ENCODE data around the gene MAGEF1.

Gene MAGEF1

DNA sequence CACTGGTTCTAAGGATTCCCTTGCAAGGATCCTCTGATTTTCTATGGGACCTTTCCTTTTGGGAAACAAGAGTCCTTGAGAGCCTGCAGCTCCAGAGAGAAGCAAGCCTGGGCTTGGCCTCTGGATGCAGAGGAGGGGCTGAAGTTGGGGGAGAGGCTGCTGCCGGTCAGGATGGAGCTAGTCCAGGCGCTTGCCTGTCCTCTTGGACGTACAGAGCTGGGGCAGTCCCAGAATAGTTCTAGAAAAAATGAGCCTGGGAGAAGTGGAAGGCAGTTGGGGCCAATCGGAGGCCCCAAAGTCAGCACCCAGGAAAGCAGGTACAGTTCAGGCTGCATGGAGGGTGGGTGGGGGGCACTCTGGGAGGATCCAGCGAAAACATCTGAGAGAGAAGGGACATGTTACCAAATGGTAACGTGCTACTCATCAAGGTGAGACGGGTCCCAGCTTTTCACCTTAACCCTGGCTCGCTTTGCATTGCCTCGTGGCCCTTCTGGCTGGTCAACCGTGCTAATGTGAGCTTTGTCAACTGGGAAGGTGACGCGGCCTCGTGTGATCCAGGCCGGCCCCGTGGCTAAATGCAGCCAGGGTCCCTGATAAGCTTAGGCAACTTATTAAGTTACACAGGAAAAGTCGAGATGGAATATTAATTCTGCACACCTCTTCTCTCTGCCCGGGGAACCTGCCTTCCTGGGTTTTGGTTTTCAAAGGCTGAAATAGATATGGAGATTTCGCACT is 38.7 kb upstream of the MAGEF1 start:
- H3K9ac ChIP-seq (ENCODE audit: low read depth, low read length) = no peak overlapping the region
- H3K27ac ChIP-seq (ENCODE audit: low read length) = no peak overlapping the region
- H3K36me3 ChIP-seq (ENCODE audit: insufficient read depth, low read depth, low read length) = no peaks in the 10 kb centered on the region

DNA sequence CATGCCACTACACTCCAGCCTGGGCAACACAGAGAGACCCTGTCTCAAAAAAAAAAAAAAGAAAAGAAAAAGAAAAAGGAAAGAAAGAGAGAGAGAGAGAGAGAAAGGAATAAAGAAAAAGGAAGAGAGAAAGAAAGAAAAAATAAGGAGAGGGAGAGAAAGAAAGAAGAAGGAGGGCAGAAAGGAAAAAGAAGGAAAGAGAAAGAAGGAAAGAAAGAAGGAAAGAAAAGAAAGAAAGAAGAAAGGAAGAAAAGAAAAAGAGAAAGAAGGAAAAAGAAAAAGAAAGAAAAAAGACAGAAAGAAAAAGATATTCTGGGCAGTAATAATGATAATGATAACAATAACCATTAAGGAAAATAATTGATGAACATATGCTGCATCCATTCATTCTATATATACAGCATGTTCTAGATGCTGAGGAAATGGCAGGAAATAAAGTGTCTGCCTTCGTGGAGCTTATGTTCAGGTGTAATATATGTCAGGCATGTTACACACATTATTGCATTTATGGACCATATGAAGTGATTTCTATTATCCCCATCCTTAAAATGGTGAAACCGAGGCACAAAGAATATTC is 37.4 kb upstream of the MAGEF1 start:
- Histone ChIP-seq H3K4me3 (ENCODE audit: low read length) (no peak overlapping the region), H3K27ac (ENCODE audit: low read length) (no peak overlapping the region), H3K9ac (ENCODE audit: low read depth, low read length) (no peak overlapping the region), H3K4me1 (ENCODE audit: insufficient read depth, low read length) (peaks cover 7% of the 10 kb centered on the region; the same call in 1 of the 2 replicates), H3K27me3 (ENCODE audit: insufficient read depth, low read length) (no peaks in the 10 kb centered on the region), H3K36me3 (ENCODE audit: insufficient read depth, low read depth, low read length) (no peaks in the 10 kb centered on the region), H3K9me3 (ENCODE audit: insufficient read depth, low read depth, low read length) (no peaks in the 10 kb centered on the region)

More for the DNA sequence above, 38.7 kb upstream of the MAGEF1 start:
- Histone ChIP-seq H3K4me1 (ENCODE audit: insufficient read depth, low read length) (peaks cover 8% of the 10 kb centered on the region; the same call in 1 of the 2 replicates), H3K4me3 (ENCODE audit: low read length) (no peak overlapping the region), H3K27me3 (ENCODE audit: insufficient read depth, low read length) (no peaks in the 10 kb centered on the region), H3K9me3 (ENCODE audit: insufficient read depth, low read depth, low read length) (no peaks in the 10 kb centered on the region)

DNA sequence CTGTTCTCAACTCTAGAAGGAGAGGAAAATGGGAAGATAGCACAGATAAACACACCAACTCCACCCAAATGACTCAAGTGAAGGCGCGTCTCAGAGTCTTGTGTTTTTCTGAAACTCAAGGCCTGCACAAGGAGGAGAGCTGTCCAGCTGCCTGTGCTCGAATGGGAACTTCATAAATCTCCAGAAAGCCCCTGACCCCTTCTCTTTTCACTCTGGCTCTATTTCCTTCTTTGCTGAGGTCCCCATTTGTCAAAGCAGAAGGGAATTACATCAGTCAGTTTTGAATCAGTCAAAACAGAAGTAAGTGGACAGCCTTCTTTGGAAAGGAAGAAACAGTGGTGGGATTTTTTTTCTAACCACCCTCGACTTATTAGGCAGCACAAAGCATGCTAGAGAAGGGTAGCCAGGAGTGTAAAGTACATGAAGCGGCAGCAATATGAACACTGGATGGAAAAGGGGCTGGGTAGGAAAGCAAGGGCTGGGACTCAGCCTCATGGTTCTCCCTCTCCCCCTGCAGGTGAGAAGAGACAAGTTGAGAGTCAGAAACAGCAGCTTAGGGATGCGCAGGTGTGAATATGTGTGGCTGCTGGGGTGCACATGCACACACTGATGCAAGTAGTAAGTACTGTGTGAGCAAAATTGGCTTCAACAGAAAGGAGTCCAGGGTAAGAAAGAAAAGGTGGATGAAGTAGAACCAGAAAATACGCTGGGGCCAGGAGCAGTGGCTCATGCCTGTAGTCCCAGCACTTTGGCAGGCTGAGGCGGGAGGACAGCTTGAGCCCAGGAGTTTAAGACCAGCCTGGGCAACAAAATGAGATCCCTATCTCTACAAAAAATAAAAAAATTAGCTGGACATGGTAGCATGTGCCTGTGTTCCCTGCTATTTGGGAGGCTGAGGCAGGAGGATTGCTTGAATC is 36.6 kb upstream of the MAGEF1 start:
- Histone ChIP-seq H3K9me3 (ENCODE audit: insufficient read depth, low read depth, low read length) (no peaks in the 10 kb centered on the region), H3K9ac (ENCODE audit: low read depth, low read length) (no peak overlapping the region), H3K4me1 (ENCODE audit: insufficient read depth, low read length) (peaks cover 7% of the 10 kb centered on the region; the same call in 1 of the 2 replicates), H3K36me3 (ENCODE audit: insufficient read depth, low read depth, low read length) (no peaks in the 10 kb centered on the region), H3K4me3 (ENCODE audit: low read length) (no peak overlapping the region), H3K27me3 (ENCODE audit: insufficient read depth, low read length) (no peaks in the 10 kb centered on the region), H3K27ac (ENCODE audit: low read length) (no peak overlapping the region)

DNA sequence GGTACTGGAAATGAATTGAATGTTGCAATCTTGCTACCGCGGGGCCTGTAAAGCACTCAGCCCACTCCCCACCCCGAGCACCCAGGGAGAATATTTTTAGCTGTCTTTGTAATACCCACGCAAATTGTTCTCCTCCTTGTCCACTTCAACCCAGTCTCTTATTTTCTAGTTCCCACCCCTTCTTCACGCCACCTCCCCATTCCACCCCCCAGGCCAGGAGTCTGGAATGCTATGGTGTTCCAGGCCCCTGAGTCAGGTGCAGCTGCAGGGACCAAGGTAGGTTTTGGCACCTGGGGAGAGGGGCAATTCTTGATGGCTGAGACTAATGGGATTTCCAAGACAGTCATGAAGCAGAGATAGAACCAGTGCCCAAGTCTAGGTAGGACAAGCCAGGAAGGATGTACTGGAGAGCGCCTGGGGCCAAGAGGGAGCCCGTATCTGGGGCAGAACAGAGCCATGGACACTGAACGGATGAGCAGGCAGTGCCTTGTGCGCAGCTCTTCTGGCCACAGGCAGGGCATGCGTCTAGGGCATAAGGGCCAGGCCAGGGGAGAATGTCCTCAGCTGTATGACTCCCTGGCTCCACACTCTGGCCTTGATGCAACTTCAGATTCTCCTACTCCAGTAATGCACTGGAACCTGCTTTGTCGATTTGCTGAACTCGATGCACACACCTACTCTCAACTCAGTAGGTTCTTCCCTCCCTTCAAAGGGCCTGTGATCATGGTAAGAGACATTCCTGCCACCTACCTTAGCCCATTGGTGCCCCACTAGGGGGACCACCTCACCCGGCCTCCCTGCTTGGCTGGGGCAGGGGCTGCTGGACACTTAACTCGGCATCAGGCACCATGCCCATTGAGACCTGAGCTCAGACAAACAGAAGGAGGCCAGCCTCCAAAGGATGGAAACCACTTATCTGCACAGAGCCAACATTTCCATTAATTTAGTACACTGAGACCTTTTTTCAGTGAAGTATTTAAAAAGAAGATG is 34.6 kb upstream of the MAGEF1 start:
- H3K4me1 ChIP-seq (ENCODE audit: insufficient read depth, low read length) = peaks cover 7% of the 10 kb centered on the region; the same call in 1 of the 2 replicates
- no peak overlapping the region for H3K9ac ChIP-seq (ENCODE audit: low read depth, low read length)
- no peaks in the 10 kb centered on the region for H3K27me3 ChIP-seq (ENCODE audit: insufficient read depth, low read length)
- H3K36me3 ChIP-seq (ENCODE audit: insufficient read depth, low read depth, low read length) = no peaks in the 10 kb centered on the region
- no peak overlapping the region for H3K27ac ChIP-seq (ENCODE audit: low read length)
- H3K9me3 ChIP-seq (ENCODE audit: insufficient read depth, low read depth, low read length) = no peaks in the 10 kb centered on the region
- H3K4me3 ChIP-seq (ENCODE audit: low read length) = no peak overlapping the region

DNA sequence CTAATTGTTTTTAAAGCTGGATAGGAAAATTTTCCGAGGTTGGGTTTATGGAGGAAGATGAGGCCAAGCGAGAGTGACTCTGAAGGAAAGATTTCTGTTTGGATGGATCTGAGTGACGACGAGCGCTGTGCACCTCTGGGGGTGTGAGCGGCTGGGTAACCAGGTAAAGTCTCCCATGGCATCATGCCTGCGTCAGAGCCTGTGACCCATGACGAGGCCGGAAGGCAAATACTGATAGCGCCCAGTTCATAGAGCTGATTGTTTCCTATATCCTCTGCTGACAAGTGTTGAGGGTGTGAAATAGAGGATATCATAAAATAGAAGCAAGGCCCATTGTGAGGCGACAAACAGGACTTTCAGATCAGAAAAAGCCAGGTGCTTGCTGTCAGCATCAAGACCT is 33.7 kb upstream of the MAGEF1 start:
- no peaks in the 10 kb centered on the region for H3K9me3 ChIP-seq (ENCODE audit: insufficient read depth, low read depth, low read length)
- H3K36me3 ChIP-seq (ENCODE audit: insufficient read depth, low read depth, low read length) = no peaks in the 10 kb centered on the region
- H3K9ac ChIP-seq (ENCODE audit: low read depth, low read length) = no peak overlapping the region
- H3K4me3 ChIP-seq (ENCODE audit: low read length) = no peak overlapping the region
- H3K27ac ChIP-seq (ENCODE audit: low read length) = no peak overlapping the region
- H3K4me1 ChIP-seq (ENCODE audit: insufficient read depth, low read length) = peaks cover 5% of the 10 kb centered on the region; the same call in 1 of the 2 replicates
- no peaks in the 10 kb centered on the region for H3K27me3 ChIP-seq (ENCODE audit: insufficient read depth, low read length)

DNA sequence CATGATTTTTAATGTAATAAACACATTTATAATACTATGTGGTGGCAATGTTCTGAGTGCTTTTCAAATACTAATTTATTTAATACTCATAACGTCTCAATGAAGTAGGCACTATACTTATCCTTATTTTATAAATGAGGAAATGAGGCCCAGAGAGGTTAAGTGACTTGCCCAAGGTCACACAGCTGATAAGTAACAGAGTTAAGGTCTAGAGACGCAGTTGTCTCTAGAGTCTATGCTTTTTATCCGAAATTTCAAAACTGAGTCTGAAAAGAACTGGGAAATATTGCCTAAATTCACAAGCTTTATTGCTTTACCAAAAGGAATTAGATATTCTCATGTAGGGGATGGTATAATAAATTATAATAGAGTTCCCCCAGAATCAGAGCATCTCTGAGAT is 31.4 kb upstream of the MAGEF1 start:
- H3K27me3 ChIP-seq (ENCODE audit: insufficient read depth, low read length) = no peaks in the 10 kb centered on the region
- H3K36me3 ChIP-seq (ENCODE audit: insufficient read depth, low read depth, low read length) = no peaks in the 10 kb centered on the region
- no peaks in the 10 kb centered on the region for H3K9me3 ChIP-seq (ENCODE audit: insufficient read depth, low read depth, low read length)
- H3K4me1 ChIP-seq (ENCODE audit: insufficient read depth, low read length) = peaks cover 5% of the 10 kb centered on the region
- no peak overlapping the region for H3K9ac ChIP-seq (ENCODE audit: low read depth, low read length)
- H3K4me3 ChIP-seq (ENCODE audit: low read length) = no peak overlapping the region
- no peak overlapping the region for H3K27ac ChIP-seq (ENCODE audit: low read length)

DNA sequence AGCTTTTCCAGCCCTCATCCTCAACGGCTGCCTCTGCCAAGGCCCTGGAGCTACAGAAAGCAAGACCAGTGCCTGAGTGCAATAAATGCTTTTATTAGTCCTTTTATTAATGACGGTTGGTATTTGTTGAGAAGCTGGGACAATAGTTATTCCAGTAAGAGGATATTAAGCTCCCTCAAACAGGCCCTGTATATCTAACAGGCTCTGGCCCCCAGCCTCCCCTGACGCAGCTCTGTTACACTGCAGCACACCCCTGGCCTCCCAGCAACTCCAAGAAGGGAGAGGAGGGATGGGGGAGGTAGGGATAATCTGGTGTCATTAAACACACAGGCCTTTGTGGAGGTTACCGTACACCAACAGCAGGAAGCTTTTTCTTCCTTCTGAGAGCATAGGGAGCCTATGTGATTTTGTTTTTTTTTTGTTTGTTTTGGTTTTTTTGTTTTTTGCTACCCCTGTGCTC is 30.8 kb upstream of the MAGEF1 start:
- no peak overlapping the region for H3K4me3 ChIP-seq (ENCODE audit: low read length)
- peaks cover 5% of the 10 kb centered on the region for H3K4me1 ChIP-seq (ENCODE audit: insufficient read depth, low read length)
- no peak overlapping the region for H3K9ac ChIP-seq (ENCODE audit: low read depth, low read length)
- no peak overlapping the region for H3K27ac ChIP-seq (ENCODE audit: low read length)
- no peaks in the 10 kb centered on the region for H3K36me3 ChIP-seq (ENCODE audit: insufficient read depth, low read depth, low read length)
- H3K27me3 ChIP-seq (ENCODE audit: insufficient read depth, low read length) = no peaks in the 10 kb centered on the region
- no peaks in the 10 kb centered on the region for H3K9me3 ChIP-seq (ENCODE audit: insufficient read depth, low read depth, low read length)

DNA sequence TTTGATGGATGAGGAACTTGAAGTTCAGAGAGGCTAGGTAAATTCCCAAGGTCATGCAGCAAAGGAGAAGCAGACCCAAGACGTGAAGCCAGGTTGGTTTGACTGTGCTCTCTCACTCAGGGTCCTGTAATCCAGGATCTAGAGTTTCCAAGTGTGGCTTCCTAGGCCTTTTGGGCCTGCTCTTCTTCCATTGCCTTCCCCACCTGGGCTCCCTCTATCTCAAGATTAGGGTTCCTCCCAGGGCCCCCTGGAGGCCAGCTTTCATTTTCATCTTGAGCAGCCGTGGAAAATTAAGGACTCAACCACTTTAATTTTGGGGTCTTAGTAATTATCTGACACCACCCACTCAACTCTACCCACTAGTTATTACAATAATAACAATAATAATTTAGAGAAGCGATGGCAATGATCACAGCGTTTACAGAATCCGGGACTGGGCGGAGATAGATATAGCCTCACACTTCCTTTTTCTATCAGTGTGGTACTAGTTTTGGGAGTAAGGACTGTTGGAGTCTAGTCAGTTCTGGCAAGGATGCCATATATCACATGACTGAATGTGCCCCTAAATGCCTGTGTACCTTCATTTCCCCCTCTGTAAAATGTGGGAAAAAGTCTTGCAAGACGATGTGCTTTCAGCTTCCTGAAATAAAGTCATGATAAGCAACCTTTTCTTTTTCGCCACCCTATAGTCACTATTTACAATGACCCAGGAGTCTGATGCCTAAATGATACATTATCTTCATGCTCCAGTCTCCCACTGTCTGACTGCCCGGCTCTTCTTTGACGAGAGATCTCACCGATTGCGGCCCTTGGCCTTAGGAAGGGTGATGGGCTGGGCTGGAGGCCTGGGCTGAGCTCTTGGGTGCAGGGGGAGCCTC is 30.2 kb upstream of the MAGEF1 start:
- Histone ChIP-seq H3K27ac (ENCODE audit: low read length) (no peak overlapping the region), H3K4me3 (ENCODE audit: low read length) (no peak overlapping the region), H3K4me1 (ENCODE audit: insufficient read depth, low read length) (peaks cover 5% of the 10 kb centered on the region), H3K27me3 (ENCODE audit: insufficient read depth, low read length) (no peaks in the 10 kb centered on the region), H3K36me3 (ENCODE audit: insufficient read depth, low read depth, low read length) (no peaks in the 10 kb centered on the region), H3K9me3 (ENCODE audit: insufficient read depth, low read depth, low read length) (no peaks in the 10 kb centered on the region), H3K9ac (ENCODE audit: low read depth, low read length) (no peak overlapping the region)

DNA sequence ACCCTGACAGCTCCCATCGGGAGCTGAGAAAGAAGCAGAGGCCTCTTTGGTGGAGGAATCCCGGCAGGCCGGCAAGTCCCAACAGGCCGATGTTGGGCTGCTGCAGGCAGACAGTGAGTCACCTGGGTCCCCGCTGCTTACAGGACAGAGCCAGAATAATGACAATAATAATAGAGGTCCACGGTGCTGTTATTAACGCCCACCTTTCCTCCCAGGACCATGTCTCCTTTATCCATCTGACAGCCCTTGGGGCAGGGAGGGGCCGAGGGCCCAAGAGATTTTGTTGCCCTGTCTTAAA is 29.3 kb upstream of the MAGEF1 start:
- Histone ChIP-seq H3K27ac (ENCODE audit: low read length) (no peak overlapping the region), H3K4me3 (ENCODE audit: low read length) (no peak overlapping the region), H3K9ac (ENCODE audit: low read depth, low read length) (no peak overlapping the region), H3K4me1 (ENCODE audit: insufficient read depth, low read length) (peaks cover 5% of the 10 kb centered on the region), H3K36me3 (ENCODE audit: insufficient read depth, low read depth, low read length) (no peaks in the 10 kb centered on the region), H3K27me3 (ENCODE audit: insufficient read depth, low read length) (no peaks in the 10 kb centered on the region), H3K9me3 (ENCODE audit: insufficient read depth, low read depth, low read length) (no peaks in the 10 kb centered on the region)

DNA sequence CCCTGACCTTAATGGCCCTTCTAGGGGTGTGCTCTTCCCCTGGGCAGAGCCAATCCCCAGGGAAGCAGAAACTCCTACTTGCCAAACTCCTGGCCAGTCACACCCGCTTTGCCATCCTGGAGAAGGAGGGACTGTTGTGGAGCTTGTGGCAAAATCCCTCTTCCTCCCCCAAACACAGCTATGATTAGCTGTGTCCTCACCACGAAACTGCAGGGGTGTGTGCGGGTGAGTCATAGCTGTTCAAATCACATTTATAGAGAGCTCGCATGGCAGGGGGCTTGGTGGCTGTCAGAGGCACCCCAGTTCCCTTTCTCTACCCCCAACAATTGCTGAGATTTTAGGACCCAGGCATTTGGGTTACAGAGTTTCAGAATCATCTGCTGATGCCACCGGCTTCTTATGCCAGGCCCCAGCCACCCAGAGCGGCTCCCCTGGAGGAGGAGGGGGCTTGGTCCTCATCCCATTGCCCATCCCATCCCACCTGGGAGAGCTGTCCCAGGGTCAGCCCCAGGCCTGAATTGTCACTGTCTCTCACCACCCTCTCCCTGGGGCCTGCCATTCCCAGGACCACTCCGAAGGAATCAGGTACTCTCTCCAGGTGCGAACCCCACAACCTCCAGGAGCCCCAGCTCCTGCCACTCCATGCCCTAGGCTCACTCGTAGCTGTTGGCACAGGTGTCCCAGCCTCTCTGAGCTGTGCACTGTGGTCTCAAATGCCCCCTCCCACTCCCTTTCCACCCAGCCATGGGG is 28.8 kb upstream of the MAGEF1 start:
- H3K4me3 ChIP-seq (ENCODE audit: low read length) = no peak overlapping the region
- H3K9me3 ChIP-seq (ENCODE audit: insufficient read depth, low read depth, low read length) = no peaks in the 10 kb centered on the region
- H3K27me3 ChIP-seq (ENCODE audit: insufficient read depth, low read length) = no peaks in the 10 kb centered on the region
- H3K4me1 ChIP-seq (ENCODE audit: insufficient read depth, low read length) = peaks cover 2% of the 10 kb centered on the region
- H3K9ac ChIP-seq (ENCODE audit: low read depth, low read length) = no peak overlapping the region
- no peak overlapping the region for H3K27ac ChIP-seq (ENCODE audit: low read length)
- H3K36me3 ChIP-seq (ENCODE audit: insufficient read depth, low read depth, low read length) = no peaks in the 10 kb centered on the region
